ENCODE data around the gene GDA.

DNA sequence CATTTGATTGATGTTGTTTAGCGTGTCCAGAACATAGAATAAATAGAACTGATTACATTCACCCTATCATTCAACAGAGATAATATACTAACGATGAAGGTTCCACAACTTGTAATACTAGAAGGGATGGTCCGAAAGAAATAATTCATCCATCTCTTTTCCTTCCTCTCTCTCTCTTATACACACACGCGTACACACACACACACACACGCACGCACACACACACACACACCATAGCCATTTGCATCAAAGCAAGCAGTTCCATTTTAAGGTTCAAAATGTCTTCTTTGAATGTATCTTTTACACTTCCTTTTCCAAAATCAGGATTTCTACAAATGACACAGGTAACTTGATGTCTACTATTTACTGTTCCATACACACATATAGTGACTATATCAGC lies 887 bp downstream of the GDA start:
- TF ChIP-seq POLR2A (IDR thresholded peaks at IDR 0.05; ENCODE audit: low read length) (no peak), GATA1 (IDR thresholded peaks at IDR 0.05; ENCODE audit: low read depth, low read length) (no peak)

All from erythroblast (primary cell).